Activated T-cell treated with anti-CD3 and anti-CD28 coated beads, Interleukin-2, amount 50 U/mL, for 24 hours (primary cell): ENCODE data around the gene DNAJC4.

Source experiments
- DNase-seq: peaks from one replicate; pipeline ENCODE4 v3.0.0-alpha.2; 2020
- H3K27ac Mint-ChIP-seq: 2 replicates; pipeline ENCODE4 v1.8.0; 2020; ENCODE audit warnings: mild to moderate bottlenecking, mixed read lengths
- H3K27me3 Mint-ChIP-seq: 2 replicates; pipeline ENCODE4 v1.8.0; 2020; ENCODE audit warnings: mixed read lengths
- H3K36me3 Mint-ChIP-seq: 2 replicates; pipeline ENCODE4 v1.8.0; 2020; ENCODE audit warnings: low read depth, mixed read lengths
- H3K4me1 Mint-ChIP-seq: 2 replicates; pipeline ENCODE4 v1.8.0; 2020; ENCODE audit warnings: low read depth, mixed read lengths
- H3K4me3 Mint-ChIP-seq: 2 replicates; pipeline ENCODE4 v1.8.0; 2020; ENCODE audit warnings: mild to moderate bottlenecking, moderate library complexity, mixed read lengths
- H3K9me3 Mint-ChIP-seq: 2 replicates; pipeline ENCODE4 v1.8.0; 2020; ENCODE audit warnings: mixed read lengths

DNAJC4 gene

GRCh38 chr11:64204080-64204440 lies 26.3 kb upstream of the DNAJC4 start:
- Mint-ChIP-seq H3K4me1 (peaks cover 45% of the 10 kb centered on the region), H3K9me3 (no peaks in the 10 kb centered on the region), H3K27ac (peak overlapping the region; percentile 99), H3K36me3 (peaks cover 99% of the 10 kb centered on the region), H3K4me3 (no peak overlapping the region), H3K27me3 (no peaks in the 10 kb centered on the region)
- no peak for DNase-seq

DNA sequence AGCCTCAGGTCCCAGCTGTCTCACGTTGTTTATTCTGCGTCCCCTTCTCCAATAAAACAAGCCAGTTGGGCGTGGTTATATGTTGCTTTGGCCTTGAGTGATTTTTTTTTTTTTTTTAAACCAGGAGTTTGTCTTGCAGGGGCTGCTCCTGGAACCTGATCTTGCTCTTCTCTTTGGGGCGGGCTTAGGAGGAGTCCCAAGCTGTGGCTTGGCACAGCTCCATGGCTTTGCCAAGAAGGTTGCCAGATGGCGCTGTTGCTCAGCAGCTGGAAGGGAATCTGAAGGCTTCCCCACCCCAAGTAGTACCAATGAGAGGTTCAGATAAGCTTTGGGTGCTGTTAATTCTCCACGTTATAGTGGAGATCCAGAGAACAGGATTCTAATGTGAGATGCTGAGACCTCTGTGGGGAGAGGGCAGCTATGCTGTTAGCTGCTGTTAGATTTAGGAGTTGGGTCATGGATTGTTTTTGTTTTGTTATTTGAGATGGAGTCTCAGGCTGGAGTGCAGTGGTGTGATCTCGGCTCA lies 25.8 kb upstream of the DNAJC4 start:
- DNase-seq = peak; percentile 78
- Mint-ChIP-seq H3K9me3 (no peaks in the 10 kb centered on the region), H3K36me3 (peaks cover 99% of the 10 kb centered on the region), H3K27ac (peak overlapping the region; percentile 99), H3K27me3 (no peaks in the 10 kb centered on the region), H3K4me1 (peaks cover 49% of the 10 kb centered on the region), H3K4me3 (peak overlapping the region; percentile 34)

DNA sequence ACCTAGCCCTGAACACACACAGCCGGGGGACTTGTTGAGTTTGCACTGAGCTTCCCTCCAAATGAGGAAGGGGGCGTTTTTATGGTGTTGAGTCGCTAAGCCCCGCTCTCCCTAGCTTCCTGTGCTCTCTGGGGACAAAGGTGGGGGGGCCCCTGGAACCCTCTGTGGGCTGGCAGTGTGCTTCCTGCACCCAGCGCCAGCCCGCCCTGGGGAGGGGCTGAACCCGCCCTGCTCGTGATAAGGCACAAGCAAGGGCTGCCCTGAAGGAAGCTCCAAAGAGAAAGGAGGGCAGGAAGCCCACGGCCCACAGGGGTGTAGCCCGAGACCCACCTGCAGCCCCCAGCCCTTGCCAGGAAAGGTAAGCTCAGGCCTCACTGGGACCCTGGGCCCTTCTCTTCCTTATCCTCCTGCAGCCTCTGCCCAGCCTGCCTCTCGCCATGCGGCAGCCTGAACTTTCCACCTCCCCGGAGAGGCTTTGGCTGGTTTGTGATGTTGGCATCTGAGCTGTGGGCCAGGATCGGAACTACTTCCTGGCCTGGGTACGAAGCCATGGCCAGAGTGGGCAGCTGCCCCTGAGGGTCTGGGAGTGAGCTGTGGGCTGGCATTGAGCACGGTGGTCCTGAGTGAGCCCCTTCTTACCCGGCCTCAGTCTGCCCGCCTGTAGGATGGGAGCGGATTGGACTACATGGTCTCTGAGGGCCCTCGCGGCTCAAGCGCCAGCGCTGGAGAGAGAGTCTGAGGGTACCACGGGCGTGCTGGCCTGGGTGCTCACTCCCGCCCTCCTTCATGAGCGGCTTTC lies 23.7 kb upstream of the DNAJC4 start, which contains the start of gene FERMT3:
TSS of gene FERMT3 (plus strand) at position 265 of the 799 bp plus-strand sequence. CDS start 644 bp downstream, outside the sequence.
- Mint-ChIP-seq H3K27me3 (no peaks in the 10 kb centered on the region), H3K4me1 (peaks cover 60% of the 10 kb centered on the region)

DNA sequence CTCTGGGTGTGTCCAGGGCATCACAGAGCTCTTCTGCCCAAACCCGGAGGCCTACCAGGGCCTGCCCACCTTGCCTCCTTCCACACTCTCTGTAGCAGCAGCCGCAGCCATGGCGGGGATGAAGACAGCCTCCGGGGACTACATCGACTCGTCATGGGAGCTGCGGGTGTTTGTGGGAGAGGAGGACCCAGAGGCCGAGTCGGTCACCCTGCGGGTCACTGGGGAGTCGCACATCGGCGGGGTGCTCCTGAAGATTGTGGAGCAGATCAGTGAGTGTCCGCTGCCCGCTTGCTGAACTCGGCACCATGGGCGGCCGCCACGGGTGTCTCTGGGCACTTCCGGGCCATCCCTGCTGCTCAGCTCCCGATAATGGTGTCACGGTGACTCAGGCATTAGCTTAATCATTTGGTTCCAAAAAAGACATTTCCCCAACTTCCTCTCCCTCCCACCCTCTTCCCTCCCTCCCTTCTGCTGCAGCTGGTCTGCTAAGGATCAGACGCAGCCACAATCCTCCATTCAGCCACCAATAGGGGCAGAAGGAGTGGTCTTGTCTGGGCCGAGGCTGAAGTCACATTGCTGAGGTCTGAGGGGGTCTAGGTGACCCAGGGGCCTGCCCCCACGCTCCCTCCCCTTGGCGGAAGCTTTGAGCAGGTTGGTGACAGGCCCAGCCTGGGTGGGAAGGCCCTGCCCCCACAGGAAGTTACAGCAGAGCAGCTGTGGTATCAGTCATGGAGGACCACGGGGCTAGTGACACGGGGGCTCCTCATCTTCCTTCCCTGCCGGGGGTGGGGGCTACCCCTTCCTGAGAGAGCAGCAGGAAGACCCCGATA lies 22.9 kb upstream of the DNAJC4 start:
- peak; percentile 90 for DNase-seq
- H3K9me3 Mint-ChIP-seq = no peaks in the 10 kb centered on the region
- H3K4me3 Mint-ChIP-seq = peak overlapping the region; percentile 98
- peak overlapping the region; percentile 99 for H3K27ac Mint-ChIP-seq
- no peaks in the 10 kb centered on the region for H3K27me3 Mint-ChIP-seq
- peaks cover 97% of the 10 kb centered on the region for H3K36me3 Mint-ChIP-seq
- peaks cover 64% of the 10 kb centered on the region for H3K4me1 Mint-ChIP-seq

More for the DNA sequence above, 23.7 kb upstream of the DNAJC4 start, which contains the start of gene FERMT3:
- DNase-seq = peak; percentile 84
- H3K36me3 Mint-ChIP-seq = peaks cover 97% of the 10 kb centered on the region
- peak within 1 kb of the TSS; percentile 99 for H3K27ac Mint-ChIP-seq
- peak within 1 kb of the TSS; percentile 98 for H3K4me3 Mint-ChIP-seq
- no peaks in the 10 kb centered on the region for H3K9me3 Mint-ChIP-seq

- no peak for DNase-seq
- Mint-ChIP-seq H3K4me3 (peak overlapping the region; percentile 98), H3K4me1 (peaks cover 62% of the 10 kb centered on the region), H3K27ac (peak overlapping the region; percentile 99), H3K9me3 (no peaks in the 10 kb centered on the region), H3K27me3 (no peaks in the 10 kb centered on the region), H3K36me3 (peaks cover 95% of the 10 kb centered on the region)
Measured at GRCh38 chr11:64208086-64208795, 22.1 kb upstream of the DNAJC4 start.

- no peak for DNase-seq
- Mint-ChIP-seq H3K27me3 (no peaks in the 10 kb centered on the region), H3K27ac (peak overlapping the region; percentile 99), H3K4me3 (peak overlapping the region; percentile 98), H3K36me3 (peaks cover 93% of the 10 kb centered on the region), H3K4me1 (peaks cover 61% of the 10 kb centered on the region), H3K9me3 (no peaks in the 10 kb centered on the region)
Measured at GRCh38 chr11:64208796-64209562, 21.4 kb upstream of the DNAJC4 start.

DNA sequence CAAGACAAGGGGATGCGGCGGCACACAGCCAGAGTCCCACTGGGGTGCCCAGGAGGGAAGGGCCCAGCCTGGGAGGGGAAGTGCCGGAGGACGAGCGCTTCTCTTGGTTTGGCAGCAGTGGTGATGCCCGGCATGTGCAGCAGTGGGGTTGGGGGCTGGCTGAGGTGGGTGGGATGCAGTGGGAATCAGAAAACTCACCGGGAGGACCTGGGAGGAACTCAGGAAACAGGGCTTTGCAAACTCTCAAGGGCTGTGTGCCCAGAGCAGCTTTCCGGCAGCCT lies 20.8 kb upstream of the DNAJC4 start:
- Mint-ChIP-seq H3K27me3 (no peaks in the 10 kb centered on the region), H3K36me3 (peaks cover 93% of the 10 kb centered on the region), H3K4me1 (peaks cover 60% of the 10 kb centered on the region), H3K9me3 (no peaks in the 10 kb centered on the region), H3K27ac (peak overlapping the region; percentile 99), H3K4me3 (peak overlapping the region; percentile 98)
- no peak for DNase-seq

DNA sequence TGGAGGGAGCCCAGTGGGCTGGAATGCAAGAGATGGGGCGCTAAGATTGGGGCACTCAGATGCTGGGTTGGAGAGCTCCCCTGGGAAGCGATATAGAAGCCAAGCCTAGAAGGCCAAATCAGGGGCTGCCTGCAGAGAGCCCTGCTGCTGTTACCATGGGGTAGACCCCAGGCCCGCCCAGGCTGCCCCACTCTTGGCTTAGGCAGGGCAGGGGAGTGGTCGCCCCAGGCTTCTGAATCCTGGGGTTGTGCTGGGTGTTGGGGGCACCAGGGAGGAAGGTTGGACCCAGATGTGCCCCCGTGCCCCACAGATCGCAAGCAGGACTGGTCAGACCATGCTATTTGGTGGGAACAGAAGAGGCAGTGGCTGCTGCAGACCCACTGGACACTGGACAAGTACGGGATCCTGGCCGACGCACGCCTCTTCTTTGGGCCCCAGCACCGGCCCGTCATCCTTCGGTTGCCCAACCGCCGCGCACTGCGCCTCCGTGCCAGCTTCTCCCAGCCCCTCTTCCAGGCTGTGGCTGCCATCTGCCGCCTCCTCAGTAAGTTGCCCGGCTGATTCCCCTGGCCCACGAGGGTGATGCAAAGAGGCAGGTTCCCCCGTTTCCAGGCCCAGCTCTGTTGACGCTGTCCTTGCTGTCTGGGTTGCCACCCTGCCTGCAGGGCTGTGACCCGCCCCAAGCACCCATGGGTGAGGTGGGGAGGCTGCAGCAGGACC lies 19.9 kb upstream of the DNAJC4 start:
- peak overlapping the region; percentile 6 for H3K4me3 Mint-ChIP-seq
- no peaks in the 10 kb centered on the region for H3K9me3 Mint-ChIP-seq
- H3K27me3 Mint-ChIP-seq = no peaks in the 10 kb centered on the region
- no peak for DNase-seq
- H3K27ac Mint-ChIP-seq = peak overlapping the region; percentile 99
- peaks cover 63% of the 10 kb centered on the region for H3K4me1 Mint-ChIP-seq
- peaks cover 93% of the 10 kb centered on the region for H3K36me3 Mint-ChIP-seq

DNA sequence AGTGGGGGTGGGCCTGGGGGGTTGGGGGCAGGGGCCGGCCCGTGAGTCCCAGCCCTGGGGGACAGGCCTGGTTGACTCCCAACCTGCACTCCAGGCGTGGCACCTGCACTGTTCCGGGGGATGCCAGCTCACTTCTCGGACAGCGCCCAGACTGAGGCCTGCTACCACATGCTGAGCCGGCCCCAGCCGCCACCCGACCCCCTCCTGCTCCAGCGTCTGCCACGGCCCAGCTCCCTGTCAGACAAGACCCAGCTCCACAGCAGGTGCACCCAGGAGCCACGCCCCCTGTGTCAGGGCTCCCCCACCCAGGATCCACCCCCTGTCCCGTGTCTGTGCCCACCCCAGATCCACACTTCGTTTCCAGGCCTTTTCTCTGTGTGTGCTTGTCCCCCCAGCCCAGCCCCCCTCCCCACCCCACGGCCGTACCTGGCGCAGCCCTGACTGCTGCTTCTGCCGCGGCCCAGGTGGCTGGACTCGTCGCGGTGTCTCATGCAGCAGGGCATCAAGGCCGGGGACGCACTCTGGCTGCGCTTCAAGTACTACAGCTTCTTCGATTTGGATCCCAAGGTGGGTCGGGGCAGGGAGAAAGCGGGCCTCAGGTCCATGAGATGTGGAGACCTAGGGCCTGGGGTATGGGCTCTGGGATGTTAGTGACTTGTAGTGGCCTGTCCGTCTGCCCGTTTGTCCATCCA lies 19.0 kb upstream of the DNAJC4 start:
- Mint-ChIP-seq H3K4me1 (peaks cover 55% of the 10 kb centered on the region), H3K9me3 (no peaks in the 10 kb centered on the region), H3K27ac (peak overlapping the region; percentile 85), H3K4me3 (no peak overlapping the region), H3K36me3 (peaks cover 92% of the 10 kb centered on the region), H3K27me3 (no peaks in the 10 kb centered on the region)
- no peak for DNase-seq

DNA sequence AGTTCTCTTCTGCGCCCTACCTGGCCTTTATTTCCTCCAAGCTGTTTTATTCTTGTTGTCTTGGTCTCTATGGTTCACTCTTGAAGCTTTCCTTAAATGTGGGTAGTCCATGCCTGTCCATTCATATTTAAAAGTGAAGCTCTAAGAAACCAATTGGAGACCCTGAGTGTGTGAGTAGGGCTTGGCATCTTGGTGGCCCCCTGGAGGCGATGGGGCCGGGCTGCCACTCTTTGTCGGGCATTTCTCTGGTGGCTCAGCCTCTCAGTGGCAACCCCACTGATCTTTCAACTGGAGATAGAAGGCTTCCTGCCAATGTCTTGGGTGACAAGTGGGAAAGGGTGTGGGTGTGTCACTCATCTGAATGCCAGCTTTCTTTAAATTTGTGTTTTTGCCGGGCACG lies 13.5 kb upstream of the DNAJC4 start:
- Mint-ChIP-seq H3K27me3 (no peaks in the 10 kb centered on the region), H3K36me3 (peaks cover 91% of the 10 kb centered on the region)

DNA sequence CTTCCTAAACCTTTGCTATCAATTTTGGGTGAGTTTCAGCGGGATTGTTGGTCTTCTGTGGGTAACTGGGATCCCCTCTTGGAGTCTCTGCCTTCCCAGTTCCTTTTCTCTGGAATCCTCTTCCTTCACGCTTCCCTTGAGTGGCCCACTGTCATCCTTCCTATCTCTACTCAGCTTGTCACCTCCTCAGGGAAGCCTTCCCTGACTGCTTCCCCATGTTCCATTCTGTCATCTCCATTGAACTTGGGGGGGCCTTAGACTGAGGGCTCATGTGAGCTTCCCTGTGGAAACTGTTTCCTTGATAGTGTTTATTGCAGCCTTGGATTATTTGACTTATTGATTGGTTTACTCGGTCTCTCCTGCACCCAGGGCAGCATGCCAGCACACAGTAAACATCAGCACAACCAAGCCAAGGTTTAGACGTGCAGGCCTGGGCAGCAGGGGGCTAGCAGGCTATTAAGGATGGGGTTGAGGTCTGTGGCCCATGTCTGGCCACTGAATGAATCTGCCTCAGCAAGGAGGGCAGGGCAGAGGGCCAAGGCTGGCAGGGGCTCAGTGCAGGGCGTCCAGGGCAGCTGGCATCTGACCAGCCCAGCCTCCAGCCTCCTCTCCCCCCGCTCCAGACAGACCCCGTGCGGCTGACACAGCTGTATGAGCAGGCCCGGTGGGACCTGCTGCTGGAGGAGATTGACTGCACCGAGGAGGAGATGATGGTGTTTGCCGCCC lies 11.6 kb upstream of the DNAJC4 start:
- H3K9me3 Mint-ChIP-seq = no peaks in the 10 kb centered on the region
- no peaks in the 10 kb centered on the region for H3K27me3 Mint-ChIP-seq
- peak overlapping the region; percentile 34 for H3K27ac Mint-ChIP-seq
- H3K4me3 Mint-ChIP-seq = no peak overlapping the region
- DNase-seq = no peak
- peaks cover 90% of the 10 kb centered on the region for H3K36me3 Mint-ChIP-seq
- H3K4me1 Mint-ChIP-seq = peaks cover 20% of the 10 kb centered on the region

More for the DNA sequence above, 13.5 kb upstream of the DNAJC4 start:
- Mint-ChIP-seq H3K27ac (peak overlapping the region; percentile 52), H3K4me1 (peaks cover 31% of the 10 kb centered on the region), H3K9me3 (no peaks in the 10 kb centered on the region), H3K4me3 (no peak overlapping the region)
- DNase-seq = no peak

GRCh38 chr11:64219354-64219684 lies 11.0 kb upstream of the DNAJC4 start:
- H3K4me1 Mint-ChIP-seq = peaks cover 18% of the 10 kb centered on the region
- no peaks in the 10 kb centered on the region for H3K9me3 Mint-ChIP-seq
- H3K27ac Mint-ChIP-seq = peak overlapping the region; percentile 34
- DNase-seq = no peak
- H3K36me3 Mint-ChIP-seq = peaks cover 90% of the 10 kb centered on the region
- H3K4me3 Mint-ChIP-seq = no peak overlapping the region
- no peaks in the 10 kb centered on the region for H3K27me3 Mint-ChIP-seq
